K562 (cell line): Measurements from ENCODE around the gene DLGAP3. TPM values are rescaled to one million over a fixed set of nuclear protein-coding genes. Genes with fewer than 3 reads are reported as not detected.

Experiments
- ATAC-seq: fragments of 200-7000 bp; cut with Tn5 transposase; 3 replicates; pipeline ENCODE4 v1.9.1; 2020; ENCODE audit warnings: moderate library complexity
- BruUV-seq: library from RNA; stranded (reverse); fragments of 400-500 nt; replicated peaks from 2 replicates; lab custom pipeline; 2021; lab: Mats Ljungman, UMichigan
- CTCF ChIA-PET: fragments of 300-600 bp; formaldehyde crosslinking; extraction: SDS; loops from one replicate; lab custom pipeline; 2021; ENCODE audit warnings: low intra/inter-chr PET ratio; lab: Yijun Ruan, JAX
- POLR2A ChIA-PET: fragments of 300-600, 350-650 bp; sonication (Branson Sonifier 250); formaldehyde crosslinking; extraction: SDS; loops from one replicate; lab custom pipeline; 2021; ENCODE audit warnings: antibody characterized with exemption, inconsistent platforms; lab: Yijun Ruan, JAX
- DNase-seq, 4 experiments: peaks; one replicate each; pipeline versions ENCODE4 v3.0.0 to v3.0.0-alpha.2; 2011 to 2018; ENCODE audit warnings: low spot score in 3 of 4, mixed read lengths in 3 of 4; ENCODE audit errors: extremely low read depth in 1 of 4
- FAIRE-seq: peaks from 2 replicates; lab custom pipeline; 2011; peaks lifted over from hg19 to GRCh38; lab: Jason Lieb, UNC
- H2AFZ ChIP-seq: 2 replicates; pipeline ENCODE4 v1.6.0; 2011; ENCODE audit warnings: low read depth, low read length, control low read depth, inconsistent platforms
- H3K27ac ChIP-seq: fragments of 200-600 bp; 3 replicates; pipeline ENCODE4 v1.8.0; 2011; ENCODE audit warnings: low read depth, mild to moderate bottlenecking, control low read depth, inconsistent platforms, low read length, moderate library complexity, mixed read lengths; ENCODE audit errors: extremely low read depth
- H3K27me3 ChIP-seq, 2 experiments: fragments of 300-600 bp in 1 of 2; 2 replicates in 1 of 2; 3 replicates in 1 of 2; pipeline versions ENCODE4 v1.6.0 to v1.8.0; 2011; ENCODE audit warnings: inconsistent platforms in 2 of 2, low read length in 2 of 2, mild to moderate bottlenecking in 1 of 2, mixed read lengths in 1 of 2, moderate library complexity in 1 of 2; ENCODE audit not compliant: control insufficient read depth in 2 of 2, insufficient read depth in 2 of 2
- H3K36me3 ChIP-seq: fragments of 300-600 bp; 3 replicates; pipeline ENCODE4 v1.8.0; 2011; ENCODE audit warnings: mild to moderate bottlenecking, low read length, inconsistent platforms; ENCODE audit not compliant: control insufficient read depth, insufficient read depth
- H3K4me1 ChIP-seq, 2 experiments: fragments of 200-600 bp in 1 of 2; replicated peaks in 1 of 2; 2 replicates in 1 of 2; 3 replicates in 1 of 2; pipeline versions ENCODE4 v1.5.1 to v1.8.0; 2011; ENCODE audit warnings: inconsistent platforms in 2 of 2, low read length in 2 of 2, mild to moderate bottlenecking in 1 of 2, mixed read lengths in 1 of 2, moderate library complexity in 1 of 2; ENCODE audit not compliant: control insufficient read depth in 2 of 2, insufficient read depth in 2 of 2
- H3K4me2 ChIP-seq: 2 replicates; pipeline ENCODE4 v1.6.1; 2011; ENCODE audit warnings: low read length, control low read depth, inconsistent platforms, mixed read lengths; ENCODE audit not compliant: insufficient read depth
- H3K4me3 ChIP-seq: fragments of 200-600 bp; sonication (generic), shearing (Covaris generic); 2 replicates; pipeline ENCODE4 v1.5.1; 2016; ENCODE audit warnings: control low read depth, inconsistent platforms
- H3K79me2 ChIP-seq: fragments of 200-600 bp; 3 replicates; pipeline ENCODE4 v1.8.0; 2011; ENCODE audit warnings: low read length, inconsistent platforms; ENCODE audit not compliant: control insufficient read depth, insufficient read depth
- H3K9ac ChIP-seq, 2 experiments: 2 replicates each; pipeline versions ENCODE4 v1.6.0 to v1.6.1; 2011; ENCODE audit warnings: low read depth in 2 of 2, low read length in 2 of 2, control low read depth in 1 of 2, inconsistent platforms in 1 of 2, mild to moderate bottlenecking in 1 of 2, mixed read lengths in 1 of 2; ENCODE audit not compliant: insufficient read depth in 1 of 2
- H3K9me1 ChIP-seq: one replicate; pipeline ENCODE4 v1.6.0; 2011; ENCODE audit warnings: inconsistent platforms, mild to moderate bottlenecking, low read length, moderate library complexity; ENCODE audit not compliant: control insufficient read depth, insufficient read depth
- H3K9me3 ChIP-seq: replicated peaks from 2 replicates; pipeline ENCODE4 v1.5.1; 2011; ENCODE audit warnings: low read depth, low read length, inconsistent platforms; ENCODE audit not compliant: control insufficient read depth, insufficient read depth
- H4K20me1 ChIP-seq: replicated peaks from 2 replicates; pipeline ENCODE4 v1.6.1; 2011; ENCODE audit warnings: low read length, inconsistent platforms, mixed read lengths; ENCODE audit not compliant: control insufficient read depth, insufficient read depth
- EGR1 ChIP-seq: fragments of 450-650 bp; conservative IDR thresholded peaks from 2 replicates; pipeline ENCODE4 v1.6.1; 2017; ENCODE audit warnings: mild to moderate bottlenecking
- KAT7 ChIP-seq: sonication (generic); formaldehyde crosslinking; IDR thresholded peaks from 2 replicates; pipeline ENCODE4 v1.8.0; 2022; ENCODE audit warnings: missing genetic modification reagents, mild to moderate bottlenecking, borderline replicate concordance
- RBFOX2 ChIP-seq: fragments of 200-400 bp; formaldehyde crosslinking; IDR thresholded peaks from 2 replicates; pipeline ENCODE4 v1.6.1; 2017; ENCODE audit warnings: low read depth, mild to moderate bottlenecking, low read length, moderate library complexity
- WGBS: fragments of 100-300 bp; shearing (Covaris generic); methylation state at CpG from one replicate; pipeline ENCODE4 v1.1.6; 2016; ENCODE audit warnings: low coverage, mixed read lengths; ENCODE audit not compliant: insufficient coverage; ENCODE audit errors: missing lambda C conversion rate; 5-methylcytosine and 5-hydroxymethylcytosine counted together
- in situ Hi-C: fragments of 300-500 bp; cut with MboI; formaldehyde crosslinking; loops from 4 replicates; pipeline ENCODE4 v1.15.0; 2018; ENCODE audit warnings: inconsistent platforms, mixed read lengths
- intact Hi-C: fragments of 100-400 bp; cut with micrococcal nuclease; formaldehyde crosslinking; loops from 2 replicates; pipeline ENCODE4 v1.14.2; 2022
- polyA plus RNA-seq, 8 experiments: library from polyadenylated mRNA; depleted of rRNA in 4 of 8; stranded (reverse) in 5 of 8; unstranded in 3 of 8; fragments of >200 nt; fragmentation: Nextera tagmentation in 2 of 8; fragmentation: Illumina TruSeq in 1 of 8; extraction: Ambion mirVana in 2 of 8; extraction: Trizol in 1 of 8; gene quantifications; 2 replicates each; pipeline versions ENCODE4 v1.2.1 to v1.2.3, GENCODE V29; 2011 to 2014; ENCODE audit warnings: inconsistent platforms in 1 of 8, missing spikeins in 1 of 8
- total RNA-seq, 7 experiments: library from RNA; depleted of rRNA in 6 of 7; stranded (reverse); fragments of >200 nt in 6 of 7; fragmentation: Illumina TruSeq in 2 of 7; extraction: Trizol in 2 of 7; gene quantifications; 2 replicates each; pipeline versions ENCODE4 v1.2.1 to v1.2.3, GENCODE V29; 2011 to 2021; ENCODE audit warnings: low replicate concordance in 1 of 7

DLGAP3 gene
- total and polyA plus RNA-seq, 9 of the 15 experiments (the other 6 are each of a cell fraction or from before 2014, with no cell fraction given), result 0.01 to 0.16 (median 0.07) TPM; not detected in 6

- no peak for TF ChIP-seq KAT7 (CRISPR knock-in tag)
Observed at GRCh38 chr1:34901919-34902318, 27.5 kb downstream of the DLGAP3 start (continued).

- Histone ChIP-seq H3K9me1 (no peaks in the 10 kb centered on the region), H3K27ac (no peak overlapping the region), H3K27me3 (peaks cover 47 to 54% of the 10 kb centered on the region in 2 experiments), H3K4me2 (no peak overlapping the region), H3K4me1 (peaks cover 0 to 11% of the 10 kb centered on the region in 2 experiments; a peak in 1 of 5 replicates), H4K20me1 (peaks cover 3% of the 10 kb centered on the region; the same call in 1 of the 2 replicates), H3K9ac (no peak overlapping the region), H2AFZ (no peak overlapping the region), H3K36me3 (no peaks in the 10 kb centered on the region), H3K4me3 (no peak overlapping the region), H3K79me2 (no peaks in the 10 kb centered on the region), H3K9me3 (no peaks in the 10 kb centered on the region)
- ATAC-seq, result no peak
- intact Hi-C loops (no loop called here), in situ Hi-C loops (no loop called here)
- WGBS, result under 1% methylated on average over 12 of the region's 13 CpGs
- ChIA-PET CTCF (no interaction called here), POLR2A (interaction anchor here (0.6 to 0.7 kb wide), 3 partner anchors 13 to 668 kb away, joined by 3 to 4 read pairs (median 4); no protein-coding TSS in a partner anchor)
- FAIRE-seq, result no peak
- no peak for DNase-seq
- TF ChIP-seq RBFOX2, result no peak
- TF ChIP-seq EGR1, result peak; percentile 39; the same call in 1 of the 2 replicates
- BruUV-seq, result no TSS peak
Observed at GRCh38 chr1:34900775-34901502, 28.5 kb downstream of the DLGAP3 start.
